Endodermal cell (in vitro differentiated cells): Measurements from ENCODE around the gene RESP18. TPM values are rescaled to one million over a fixed set of nuclear protein-coding genes. Genes with fewer than 3 reads are reported as not detected.

Experiments used
- DNase-seq: peaks from one replicate; pipeline ENCODE4 v3.0.0-alpha.2; 2017
- H3K27ac ChIP-seq: 2 replicates; pipeline ENCODE4 v1.5.1; 2013; ENCODE audit warnings: mild to moderate bottlenecking, low read depth, low read length, moderate library complexity
- H3K27me3 ChIP-seq: 2 replicates; pipeline ENCODE4 v1.6.1; 2013; ENCODE audit warnings: mild to moderate bottlenecking, low read length, moderate library complexity; ENCODE audit not compliant: insufficient read depth, control insufficient read depth, poor library complexity, severe bottlenecking
- H3K36me3 ChIP-seq: 2 replicates; pipeline ENCODE4 v1.7.0; 2013; ENCODE audit warnings: mild to moderate bottlenecking, low read length, moderate library complexity; ENCODE audit not compliant: control insufficient read depth, insufficient read depth
- H3K4me1 ChIP-seq: one replicate; pipeline ENCODE4 v1.7.0; 2013; ENCODE audit warnings: low read length; ENCODE audit not compliant: control insufficient read depth, insufficient read depth
- H3K4me3 ChIP-seq: 2 replicates; pipeline ENCODE4 v1.5.1; 2013; ENCODE audit warnings: mild to moderate bottlenecking, low read length, moderate library complexity
- H3K9ac ChIP-seq: 2 replicates; pipeline ENCODE4 v1.6.1; 2013; ENCODE audit warnings: mild to moderate bottlenecking, low read length, moderate library complexity; ENCODE audit not compliant: poor library complexity, severe bottlenecking; ENCODE audit errors: extremely low read depth
- H3K9me3 ChIP-seq: 2 replicates; pipeline ENCODE4 v1.6.1; 2013; ENCODE audit warnings: mild to moderate bottlenecking, low read length, moderate library complexity; ENCODE audit not compliant: control insufficient read depth
- H3K27ac Mint-ChIP-seq: 2 replicates; pipeline ENCODE4 v1.8.0; 2020; ENCODE audit warnings: mixed read lengths
- H3K27me3 Mint-ChIP-seq: 2 replicates; pipeline ENCODE4 v1.8.0; 2021; ENCODE audit warnings: mild to moderate bottlenecking, mixed read lengths; ENCODE audit not compliant: insufficient read depth
- H3K36me3 Mint-ChIP-seq: 2 replicates; pipeline ENCODE4 v1.8.0; 2020; ENCODE audit warnings: low read depth, mixed read lengths
- H3K4me1 Mint-ChIP-seq: 2 replicates; pipeline ENCODE4 v1.8.0; 2020; ENCODE audit warnings: mixed read lengths
- H3K4me3 Mint-ChIP-seq: 2 replicates; pipeline ENCODE4 v1.8.0; 2020; ENCODE audit warnings: mild to moderate bottlenecking, moderate library complexity, mixed read lengths
- H3K9me3 Mint-ChIP-seq: 2 replicates; pipeline ENCODE4 v1.8.0; 2020; ENCODE audit warnings: mild to moderate bottlenecking, mixed read lengths
- CTCF ChIP-seq: fragments of 200-600 bp; sonication (generic); conservative IDR thresholded peaks from 2 replicates; pipeline ENCODE4 v1.5.0; 2021; ENCODE audit warnings: antibody characterized with exemption, mild to moderate bottlenecking
- WGBS, 2 experiments: methylation state at CpG; one replicate each; pipeline versions ENCODE4 v1.1.5 to v1.1.7; 2013; ENCODE audit warnings: missing lambda C conversion rate in 2 of 2, mixed read lengths in 1 of 2; ENCODE audit not compliant: insufficient coverage in 1 of 2, insufficient read length in 1 of 2; 5-methylcytosine and 5-hydroxymethylcytosine counted together
- total RNA-seq, 2 donors: library from RNA; stranded (reverse); fragmentation: NEBNext Ultra II Directional in 1 of 2; extraction: Animal tissue kit (Norgen Biotek cat#: 25700) in 1 of 2; gene quantifications; 2 replicates in 1 of 2; 3 replicates in 1 of 2; pipeline ENCODE4 v1.2.1, GENCODE V29; 2021

Gene RESP18
- total RNA-seq, 2 donors from 2014 or later: not detected

- H3K27ac Mint-ChIP-seq: no peak overlapping the region
- Histone ChIP-seq H3K9ac (no peak overlapping the region), H3K36me3 (peaks cover 40% of the 10 kb centered on the region), H3K9me3 (no peaks in the 10 kb centered on the region), H3K27ac (no peak overlapping the region), H3K4me1 (peaks cover 22% of the 10 kb centered on the region), H3K4me3 (no peak overlapping the region), H3K27me3 (no peaks in the 10 kb centered on the region)
- WGBS, 2 experiments: 82 to 86% methylated on average over 4 to 8 of the region's 8 CpGs
- TF ChIP-seq CTCF: no peak
- no peaks in the 10 kb centered on the region for H3K27me3 Mint-ChIP-seq
- no peaks in the 10 kb centered on the region for H3K9me3 Mint-ChIP-seq
- no peak overlapping the region for H3K4me3 Mint-ChIP-seq
- H3K36me3 Mint-ChIP-seq: peaks cover 25% of the 10 kb centered on the region
- no peak for DNase-seq
- peaks cover 39% of the 10 kb centered on the region for H3K4me1 Mint-ChIP-seq
These were observed 51.0 kb downstream of the RESP18 start for GRCh38 chr2:219281588-219281987.

- peak overlapping the region; percentile 94 for H3K9ac ChIP-seq
- DNase-seq: no peak
- no peak overlapping the region for H3K27ac ChIP-seq
- Mint-ChIP-seq H3K36me3 (peaks cover 25% of the 10 kb centered on the region), H3K9me3 (no peaks in the 10 kb centered on the region), H3K27me3 (no peaks in the 10 kb centered on the region), H3K4me3 (peak overlapping the region; percentile 74), H3K4me1 (peaks cover 36% of the 10 kb centered on the region), H3K27ac (peak overlapping the region; percentile 98)
- H3K27me3 ChIP-seq: no peaks in the 10 kb centered on the region
- WGBS, 2 experiments: 91 to 100% methylated on average over 3 to 4 of the region's 4 CpGs
- no peaks in the 10 kb centered on the region for H3K9me3 ChIP-seq
- H3K36me3 ChIP-seq: peaks cover 40% of the 10 kb centered on the region
- H3K4me1 ChIP-seq: peaks cover 22% of the 10 kb centered on the region
- peak overlapping the region; percentile 86 for H3K4me3 ChIP-seq
- TF ChIP-seq CTCF: no peak
These were observed 51.9 kb downstream of the RESP18 start for GRCh38 chr2:219280651-219281050.

- peak overlapping the region; percentile 86 for H3K4me3 ChIP-seq
- no peaks in the 10 kb centered on the region for H3K27me3 ChIP-seq
- WGBS, 2 experiments: 52 to 56% methylated on average over 11 of the region's 12 CpGs
- peaks cover 24% of the 10 kb centered on the region for H3K4me1 ChIP-seq
- H3K9me3 ChIP-seq: no peaks in the 10 kb centered on the region
- Mint-ChIP-seq H3K9me3 (no peaks in the 10 kb centered on the region), H3K36me3 (peaks cover 23% of the 10 kb centered on the region), H3K4me3 (peak overlapping the region; percentile 74), H3K27ac (peak overlapping the region; percentile 98), H3K4me1 (peaks cover 36% of the 10 kb centered on the region), H3K27me3 (no peaks in the 10 kb centered on the region)
- H3K36me3 ChIP-seq: peaks cover 40% of the 10 kb centered on the region
- peak; percentile 87 for DNase-seq
- peak; percentile 16 for TF ChIP-seq CTCF
- peak overlapping the region; percentile 95 for H3K27ac ChIP-seq
- peak overlapping the region; percentile 94 for H3K9ac ChIP-seq
These were observed 52.5 kb downstream of the RESP18 start for GRCh38 chr2:219279916-219280516.
